ENCODE data around the gene CENPA. TPM values are rescaled to one million over a fixed set of nuclear protein-coding genes. Genes with fewer than 3 reads are reported as not detected.
A peak's percentile ranks its signal among the peaks of the same experiment; 100 is the strongest.

The CENPA gene
- total RNA-seq, 1 experiment from 2014 or later, result 45.8 TPM

GRCh38 chr2:26752656-26753055 is 33.2 kb upstream of the CENPA start:
- no TSS peak for BruUV-seq (replicated peaks)
- ChIA-PET RAD21 (ENCODE audit: low non-redundant PET in 1 of 2, low total read pairs in 2 of 2, uncharacterized antibody in 2 of 2, unreplicated experiment in 2 of 2) (no interaction called here), CTCF (interaction anchor here (0.7 to 2.0 kb wide), 3 partner anchors 137 to 250 kb away, joined by 3 to 4 read pairs (median 3); no protein-coding TSS in a partner anchor), POLR2A (no interaction called here)
- Histone ChIP-seq H3K4me3 (replicated peaks in 1 of 2; ENCODE audit: low read depth in 1 of 2, low read length in 2 of 2) (no peak overlapping the region), H3K27me3 (ENCODE audit: insufficient read depth, low read length) (no peaks in the 10 kb centered on the region), H3K4me2 (ENCODE audit: low read length) (no peak overlapping the region), H3K36me3 (ENCODE audit: control insufficient read depth in 1 of 2, insufficient read depth in 2 of 2, low read length in 2 of 2) (no peaks in the 10 kb centered on the region), H3K79me2 (ENCODE audit: insufficient read depth, low read length) (no peaks in the 10 kb centered on the region), H3K27ac (ENCODE audit: low read depth, low read length) (no peak overlapping the region), H3K4me1 (ENCODE audit: control insufficient read depth in 1 of 2, insufficient read depth in 2 of 2, low read length in 2 of 2) (peaks cover 5 to 21% of the 10 kb centered on the region in 2 experiments), H3K9me2 (ENCODE audit: insufficient read depth) (no peaks in the 10 kb centered on the region), H4K20me1 (ENCODE audit: insufficient read depth) (no peaks in the 10 kb centered on the region), H3K9ac (ENCODE audit: low read length) (no peak overlapping the region), H2AFZ (ENCODE audit: low read depth, low read length, poor library complexity, severe bottlenecking) (peak overlapping the region; percentile 26), H3K9me3 (ENCODE audit: control insufficient read depth in 1 of 2, insufficient read depth in 1 of 2, low read depth in 1 of 2, low read length in 2 of 2) (no peaks in the 10 kb centered on the region)
- ATAC-seq, result no peak
- DNase-seq (ENCODE audit: low read depth, low spot score), result no peak
- TF ChIP-seq POLR2A (IDR thresholded peaks at IDR 0.05; ENCODE audit: borderline replicate concordance, extremely low read depth, insufficient read depth, insufficient read length) (no peak), SP1 (IDR thresholded peaks at IDR 0.05; ENCODE audit: low read depth) (no peak), YY1 (IDR thresholded peaks at IDR 0.05; ENCODE audit: extremely low read depth, insufficient replicate concordance, low read depth, low read length) (no peak), SRF (IDR thresholded peaks at IDR 0.05; ENCODE audit: low read depth) (no peak), ELF1 (IDR thresholded peaks at IDR 0.05; ENCODE audit: borderline replicate concordance, low read depth) (no peak), ZNF274 (IDR thresholded peaks at IDR 0.05; ENCODE audit: low read depth, low read length) (no peak), REST (IDR thresholded peaks at IDR 0.05; ENCODE audit: low read depth) (no peak), CTCF (IDR thresholded peaks at IDR 0.05 in 2 of 3, conservative IDR thresholded peaks at IDR 0.05 in 1 of 3; ENCODE audit: borderline replicate concordance in 1 of 3, insufficient read depth in 1 of 3, low read depth in 2 of 3, low read length in 2 of 3) (no peak), CBX3 (IDR thresholded peaks at IDR 0.05; ENCODE audit: low read depth) (no peak)
- intact Hi-C loops (cut with micrococcal nuclease), result no loop called here

Measured in HCT116 (cell line).